NOMO-1 treated with dmso at 0.1 percent for 144 hours (cell line): ENCODE results near the gene SBF1.

ENCODE experiments used
- DNase-seq: peaks from one replicate; lab custom pipeline; 2025; ENCODE audit not compliant: unreplicated experiment; lab: John Stamatoyannopoulos, UW

Gene SBF1

DNA sequence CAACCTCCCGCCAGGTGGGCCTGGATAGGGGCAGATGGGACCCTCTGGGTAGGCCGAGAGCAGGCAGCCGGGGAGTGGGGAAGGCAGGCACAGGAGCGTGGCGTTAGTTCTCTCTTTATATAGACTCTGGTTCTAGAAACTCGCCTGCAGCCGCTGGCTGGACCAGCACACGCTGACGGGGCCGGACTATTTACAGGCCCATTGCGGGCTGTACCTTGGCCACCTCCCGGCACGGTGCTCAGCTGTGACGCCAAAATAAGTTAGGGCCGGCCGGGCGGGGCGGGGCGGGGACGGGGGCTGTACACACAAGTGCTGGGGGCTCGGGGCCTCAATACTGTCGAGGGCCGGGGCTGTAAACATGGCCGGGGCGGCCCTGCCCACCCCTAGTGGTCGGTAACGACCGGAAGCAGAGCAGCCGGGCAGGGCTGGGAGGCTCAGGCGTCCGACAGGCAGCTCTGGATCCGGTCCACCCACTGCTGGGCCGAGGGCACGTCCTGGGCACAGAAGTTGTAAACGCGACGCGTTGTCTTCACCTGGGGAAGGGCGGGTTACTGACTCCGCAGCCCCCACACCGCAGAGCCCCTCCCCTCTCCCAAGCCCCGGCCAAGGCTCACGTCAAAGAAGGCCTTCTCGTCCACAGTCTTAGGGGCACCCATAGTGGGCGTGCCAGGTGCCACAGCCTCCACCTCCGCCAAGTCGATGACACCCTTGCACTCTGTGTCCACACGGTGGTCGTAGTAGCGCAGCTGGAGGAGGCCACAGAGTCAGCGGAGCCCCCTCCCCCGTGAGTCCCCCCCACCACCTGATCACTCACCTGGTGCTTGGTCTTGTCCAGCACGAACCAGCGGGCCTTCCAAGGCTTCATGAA lies 27.9 kb downstream of the SBF1 start:
- DNase-seq = no peak

DNA sequence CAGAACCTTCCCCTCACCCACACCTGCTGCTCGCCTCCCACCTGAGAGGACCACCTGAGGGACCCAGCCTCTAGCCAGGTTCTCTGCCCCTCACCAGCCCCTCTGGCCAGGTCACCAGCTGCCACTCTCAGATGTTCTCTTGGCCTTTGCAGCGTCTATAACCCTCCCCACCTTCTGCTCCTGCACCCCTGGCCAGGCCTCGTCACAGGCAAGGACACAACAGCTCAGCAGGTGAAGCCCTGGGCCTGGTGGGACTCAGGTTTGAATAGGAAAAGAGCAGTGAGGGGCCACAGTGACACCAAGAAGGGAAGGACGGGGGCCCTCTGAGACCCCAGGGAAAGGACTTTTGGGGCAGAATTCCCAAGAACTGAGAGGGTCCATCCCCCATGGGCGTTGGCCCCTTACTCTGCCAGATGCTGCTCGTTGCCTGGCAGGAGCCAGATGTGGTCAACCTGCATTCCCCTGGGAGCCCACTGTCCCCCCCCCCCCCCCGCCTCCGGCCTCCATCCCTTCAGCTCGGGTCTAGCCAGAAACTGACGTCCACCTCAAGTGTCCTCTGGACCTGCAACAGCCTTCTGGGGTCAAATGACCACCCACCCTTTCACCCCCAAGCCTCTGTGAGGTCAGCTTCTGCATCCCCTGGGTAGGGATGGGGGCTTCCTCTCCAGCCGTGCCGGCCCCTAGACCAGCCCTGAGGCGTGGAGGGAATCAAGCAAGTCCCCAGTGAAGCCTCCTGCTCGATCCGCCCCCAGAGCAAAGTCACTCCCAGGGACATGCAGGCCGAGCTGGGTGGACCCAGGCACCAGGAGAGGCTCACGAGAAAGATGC lies 28.7 kb downstream of the SBF1 start:
- DNase-seq = no peak

DNA sequence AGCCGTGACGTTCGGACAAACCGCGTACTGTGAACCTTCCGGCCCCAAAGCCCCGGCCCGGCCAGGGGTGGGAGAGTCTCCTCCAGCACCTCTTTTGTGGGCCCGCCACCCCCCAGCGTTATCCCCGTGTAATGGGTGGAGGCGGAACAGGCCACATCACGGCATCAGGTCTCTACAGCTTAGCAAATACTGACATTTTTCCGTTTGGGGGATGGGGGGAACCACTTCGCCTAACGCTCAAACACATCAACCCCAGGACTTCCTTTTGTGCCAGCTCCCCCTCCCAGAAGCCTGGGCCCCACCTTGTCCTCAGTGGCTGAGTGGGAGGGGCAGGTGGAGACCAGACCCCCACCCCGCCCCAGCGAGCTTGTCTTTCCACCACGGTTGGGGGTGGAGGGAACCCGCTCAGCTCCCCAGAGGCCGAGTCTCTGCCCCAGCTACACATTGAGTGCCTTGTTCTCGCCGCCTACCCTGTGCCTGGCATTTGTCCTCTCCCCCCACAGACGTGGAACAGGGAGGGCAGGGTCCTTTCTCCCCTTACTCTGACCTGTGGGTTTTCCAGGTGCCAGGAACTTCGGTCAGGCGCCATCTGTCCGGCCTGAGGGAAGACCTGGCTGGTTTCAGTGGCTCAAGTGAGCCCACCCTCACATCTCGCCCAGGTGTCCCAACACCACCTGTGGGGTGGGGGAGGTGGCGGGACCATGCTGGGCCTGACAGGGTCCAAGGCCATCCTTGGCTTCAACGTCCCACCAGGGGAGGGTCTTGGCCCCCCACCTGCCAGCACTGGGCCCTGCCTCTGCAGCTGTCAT lies 29.6 kb downstream of the SBF1 start:
- no peak for DNase-seq

DNA sequence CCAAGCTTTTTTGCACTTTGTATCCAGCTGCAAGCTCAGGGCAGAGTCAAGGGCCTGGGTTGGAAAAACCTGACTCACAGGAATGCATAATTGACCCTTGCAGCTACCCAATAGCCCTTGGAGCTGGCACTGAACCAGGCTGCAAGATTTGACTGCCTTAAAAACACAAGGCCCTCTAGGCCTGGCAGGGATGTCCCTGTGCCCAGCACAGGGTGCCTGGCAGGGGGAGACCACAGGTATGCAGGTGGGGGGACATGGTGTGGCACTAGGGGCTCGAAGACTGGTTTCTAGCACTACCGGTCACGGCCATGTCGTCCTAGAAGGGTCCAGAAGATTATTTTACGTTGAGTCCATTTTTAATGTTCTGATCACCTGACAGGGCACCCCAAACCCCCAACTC lies 30.2 kb downstream of the SBF1 start:
- no peak for DNase-seq

DNA sequence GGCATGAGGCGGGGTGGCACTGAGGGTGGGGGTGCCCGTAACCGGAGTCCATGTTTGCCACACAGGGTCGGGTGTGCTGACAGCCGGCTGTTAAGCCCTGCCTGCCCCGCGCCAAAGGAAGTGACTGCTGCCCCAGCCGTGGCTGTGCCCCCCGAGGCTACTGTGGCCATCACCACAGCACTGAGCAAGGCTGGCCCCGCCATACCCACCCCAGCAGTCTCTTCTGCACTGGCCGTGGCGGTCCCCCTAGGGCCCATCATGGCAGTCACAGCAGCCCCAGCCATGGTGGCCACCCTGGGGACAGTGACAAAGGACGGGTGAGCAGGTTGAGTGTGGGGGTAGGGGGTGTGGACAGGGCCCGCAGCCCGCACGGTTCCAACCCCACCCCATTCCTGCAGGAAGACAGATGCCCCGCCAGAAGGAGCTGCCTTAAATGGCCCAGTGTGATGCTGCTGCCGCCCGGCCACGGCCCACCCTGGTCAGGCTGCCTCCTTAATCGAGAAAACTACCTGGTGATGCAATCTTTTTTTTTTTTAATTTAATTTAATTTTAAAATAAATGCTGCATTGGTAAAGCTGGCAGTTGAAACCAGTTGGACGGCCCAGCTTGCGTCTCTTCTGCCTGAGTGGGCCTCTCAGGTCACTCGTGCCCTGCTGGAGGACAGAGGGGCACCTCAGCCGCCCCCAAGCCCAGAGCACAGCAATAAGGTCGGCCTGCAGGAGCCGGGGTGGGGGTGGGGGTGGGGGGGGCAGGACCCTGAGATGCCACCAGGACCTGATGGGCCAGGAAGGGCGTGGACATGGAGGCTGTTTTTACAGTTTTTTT lies 30.8 kb downstream of the SBF1 start:
- DNase-seq = no peak

DNA sequence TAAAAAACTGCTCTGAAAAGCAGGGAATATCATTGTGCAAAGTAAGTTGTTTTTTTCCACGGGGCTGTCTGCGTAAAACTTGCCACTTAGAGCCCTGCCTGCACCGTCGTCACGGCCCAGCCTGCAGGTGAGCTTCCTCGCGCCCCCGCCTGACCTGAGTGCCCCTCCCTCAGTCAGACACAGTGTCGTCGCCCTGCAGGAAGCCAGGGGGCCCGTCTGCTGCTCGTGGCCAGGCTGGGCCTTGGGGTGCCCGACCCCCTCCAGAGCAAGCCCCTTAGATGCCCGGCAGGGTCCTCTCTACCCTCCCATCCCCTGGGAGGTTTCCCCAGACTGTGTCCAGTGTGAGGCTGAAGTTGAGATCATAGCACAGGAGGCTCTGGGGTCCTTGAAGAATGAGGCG lies 31.6 kb downstream of the SBF1 start:
- DNase-seq = no peak

DNA sequence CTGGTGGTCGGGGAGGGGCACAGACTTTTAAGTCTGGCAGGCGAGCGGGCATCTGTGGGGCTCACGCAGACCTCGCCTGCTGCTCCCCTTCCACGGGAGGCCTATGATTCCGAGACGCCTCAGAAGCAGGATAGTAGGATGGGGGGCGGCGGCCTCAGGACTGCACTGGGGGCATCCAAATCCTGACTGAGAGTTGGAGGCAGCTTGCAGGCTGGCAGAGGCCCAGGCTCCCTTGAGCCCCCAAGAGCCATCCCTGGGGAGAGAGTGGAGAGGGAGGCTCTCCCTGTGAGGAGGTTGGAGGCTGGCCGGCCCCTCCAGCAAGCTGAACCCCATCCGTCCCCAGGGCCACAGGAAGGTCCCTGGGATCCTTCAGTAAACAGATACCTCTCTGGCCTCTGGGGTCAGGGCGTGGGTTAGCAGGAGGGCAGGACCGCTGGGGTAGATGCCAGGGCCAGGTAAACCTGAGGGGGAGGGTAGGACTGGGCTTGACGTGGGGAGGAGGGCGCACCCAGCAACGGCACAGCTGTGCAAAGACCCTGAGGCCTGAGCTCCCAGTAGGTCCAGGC lies 33.3 kb downstream of the SBF1 start:
- DNase-seq = no peak

DNA sequence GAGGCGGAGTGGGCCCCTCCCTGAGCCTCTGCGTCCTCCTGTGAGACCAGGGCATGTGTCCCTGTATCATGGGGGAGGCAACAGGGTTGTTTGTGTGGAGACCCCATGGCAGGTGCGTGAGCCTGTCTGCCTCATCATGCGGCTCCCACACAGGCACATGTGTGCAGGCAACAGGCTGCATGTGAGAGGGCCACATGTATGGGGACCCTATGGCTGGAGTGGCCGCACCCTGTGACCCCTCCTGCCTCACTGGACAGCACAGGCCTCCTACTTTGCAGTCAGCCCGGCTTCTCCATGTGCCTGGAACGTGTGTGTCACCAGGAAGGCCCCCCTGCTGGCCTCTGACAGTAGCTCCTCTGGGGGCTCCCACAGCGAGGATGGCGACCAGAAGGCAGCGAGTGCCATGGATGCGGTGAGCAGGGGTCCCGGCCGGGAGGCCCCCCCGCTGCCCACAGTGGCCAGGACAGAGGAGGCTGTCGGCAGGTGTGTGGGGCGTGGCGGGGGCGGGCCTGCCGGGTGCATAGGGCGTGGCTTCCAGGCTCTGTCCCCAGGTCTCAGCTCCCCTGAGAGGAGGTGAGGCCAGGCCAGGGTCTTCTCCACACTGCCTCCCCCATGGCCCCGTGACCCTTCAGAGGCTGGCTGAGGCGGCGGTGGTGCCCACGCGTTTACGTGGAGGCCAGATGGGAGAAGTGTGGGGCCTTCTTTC lies 34.1 kb downstream of the SBF1 start:
- DNase-seq = no peak

DNA sequence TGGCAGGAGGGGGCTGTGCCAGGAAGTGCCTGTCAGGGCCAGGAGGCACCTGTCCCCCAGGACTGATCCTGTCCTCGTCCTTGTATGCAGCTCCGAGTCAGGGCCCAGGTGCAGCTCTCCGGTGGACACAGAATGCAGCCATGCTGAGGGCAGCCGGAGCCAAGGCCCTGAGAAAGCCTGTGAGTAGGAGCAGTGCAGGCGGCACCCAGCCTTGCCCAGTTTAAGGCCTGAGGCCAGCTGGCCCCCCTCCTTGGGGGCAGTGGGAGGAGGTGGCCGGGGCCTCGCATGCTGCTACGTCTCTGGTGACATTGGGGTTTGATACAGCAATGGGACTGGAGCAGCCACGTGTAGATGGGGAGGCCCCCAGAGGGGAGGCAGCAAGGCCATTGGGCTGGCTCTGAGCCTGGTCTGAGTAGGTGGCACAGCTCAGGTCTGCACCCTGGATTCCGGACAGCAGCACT lies 34.9 kb downstream of the SBF1 start:
- no peak for DNase-seq

DNA sequence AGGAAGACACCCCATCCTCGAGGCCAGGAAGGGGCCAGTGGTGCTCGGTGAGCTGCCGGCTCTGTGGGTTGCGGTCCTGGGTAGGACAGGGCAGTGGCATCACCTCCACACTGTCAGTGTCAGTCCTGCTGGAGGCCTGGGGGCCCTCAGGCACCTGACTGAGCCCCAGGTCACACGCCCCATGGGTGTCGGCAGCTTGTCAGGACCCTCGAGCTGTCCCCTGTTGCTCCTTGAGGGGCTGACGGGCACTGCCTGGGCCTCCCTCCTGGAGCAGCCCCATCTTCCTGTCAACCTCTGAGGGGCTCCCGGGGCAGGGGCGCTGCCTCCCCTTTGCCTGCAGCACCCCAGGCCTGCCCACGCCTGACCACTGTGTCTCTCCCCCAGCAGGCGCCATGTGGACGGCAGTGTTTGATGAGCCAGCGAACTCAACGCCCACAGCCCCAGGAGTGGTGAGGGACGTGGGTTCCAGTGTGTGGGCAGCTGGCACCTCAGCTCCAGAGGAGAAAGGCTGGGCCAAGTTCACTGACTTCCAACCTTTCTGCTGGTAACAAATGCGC lies 35.4 kb downstream of the SBF1 start:
- no peak for DNase-seq

DNA sequence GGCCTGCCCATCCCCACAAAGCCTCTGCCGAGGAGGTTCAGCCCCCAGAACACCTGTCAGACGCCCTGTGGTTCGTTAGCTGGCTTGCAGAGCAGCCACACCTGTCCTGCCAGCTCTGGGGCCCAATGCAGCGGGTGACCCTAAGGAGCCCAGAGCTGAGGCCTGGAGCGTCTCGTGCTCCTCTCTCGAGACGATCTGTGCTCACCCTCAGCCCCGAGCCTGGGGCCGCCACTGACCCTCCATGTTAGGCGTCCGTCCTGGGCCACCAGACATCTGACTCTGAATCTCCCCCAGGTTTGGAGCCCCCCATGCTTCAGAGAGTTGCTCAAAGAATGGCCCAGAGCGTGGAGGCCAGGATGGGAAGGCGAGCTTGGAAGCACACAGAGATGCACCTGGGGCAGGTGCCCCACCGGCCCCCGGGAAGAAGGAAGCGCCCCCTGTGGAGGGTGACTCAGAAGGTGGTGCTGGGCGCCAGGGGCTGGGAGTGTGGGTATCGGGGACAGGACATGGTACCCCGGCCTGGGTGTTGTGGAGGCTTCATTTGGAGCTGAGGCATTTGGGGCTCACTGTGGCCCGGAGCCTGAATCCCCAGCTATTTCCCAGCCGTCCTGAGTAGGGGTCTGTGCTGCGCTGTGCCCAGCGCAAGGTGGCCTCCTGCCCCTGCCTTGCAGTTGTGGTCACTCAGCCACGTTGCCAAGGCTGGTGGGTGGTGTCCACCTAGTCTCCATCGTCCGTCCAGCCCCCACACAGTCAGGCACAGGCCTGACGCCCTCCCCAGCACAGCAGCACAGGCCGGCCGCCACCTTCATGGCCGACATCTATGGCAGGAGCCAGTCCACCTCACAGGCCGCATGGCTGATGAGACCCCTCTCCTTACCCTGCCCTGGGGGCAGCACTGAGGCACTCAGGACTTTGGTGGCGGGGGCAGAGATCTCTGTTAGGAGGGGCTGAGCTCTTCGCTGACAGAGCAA lies 36.2 kb downstream of the SBF1 start:
- no peak for DNase-seq

DNA sequence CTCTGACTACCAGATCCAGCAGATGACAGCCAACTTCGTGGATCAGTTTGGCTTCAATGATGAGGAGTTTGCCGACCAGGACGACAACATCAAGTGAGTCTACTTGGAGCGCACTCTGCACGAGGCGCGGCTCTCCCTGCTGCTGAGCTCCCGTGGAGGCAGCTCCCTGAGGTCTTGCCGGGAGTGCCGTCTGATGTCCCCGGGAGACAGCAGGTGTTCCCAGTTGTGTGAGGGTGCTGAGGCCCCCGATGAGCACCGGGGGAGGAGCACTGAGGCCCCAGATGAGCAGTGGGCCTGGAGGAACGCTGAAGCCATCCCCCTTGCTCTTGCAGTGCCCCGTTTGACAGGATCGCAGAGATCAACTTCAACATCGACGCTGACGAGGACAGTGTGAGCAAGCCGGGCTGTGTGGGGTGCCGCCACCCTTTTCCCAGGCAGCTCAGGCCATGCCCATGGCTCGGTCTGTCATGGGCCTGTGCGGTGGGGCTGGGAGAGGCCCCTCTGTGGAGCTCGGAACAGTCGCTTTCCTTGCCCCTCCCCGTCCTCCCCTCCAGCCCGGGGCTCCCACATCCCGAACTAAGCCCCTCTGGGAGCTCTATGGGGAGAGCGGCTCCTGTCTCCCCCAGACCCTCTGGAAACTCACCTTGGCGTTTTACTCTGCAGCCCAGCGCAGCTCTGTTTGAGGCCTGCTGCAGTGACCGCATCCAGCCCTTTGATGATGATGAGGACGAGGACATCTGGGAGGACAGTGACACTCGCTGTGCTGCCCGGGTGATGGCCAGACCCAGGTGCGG lies 37.1 kb downstream of the SBF1 start:
- DNase-seq = no peak

DNA sequence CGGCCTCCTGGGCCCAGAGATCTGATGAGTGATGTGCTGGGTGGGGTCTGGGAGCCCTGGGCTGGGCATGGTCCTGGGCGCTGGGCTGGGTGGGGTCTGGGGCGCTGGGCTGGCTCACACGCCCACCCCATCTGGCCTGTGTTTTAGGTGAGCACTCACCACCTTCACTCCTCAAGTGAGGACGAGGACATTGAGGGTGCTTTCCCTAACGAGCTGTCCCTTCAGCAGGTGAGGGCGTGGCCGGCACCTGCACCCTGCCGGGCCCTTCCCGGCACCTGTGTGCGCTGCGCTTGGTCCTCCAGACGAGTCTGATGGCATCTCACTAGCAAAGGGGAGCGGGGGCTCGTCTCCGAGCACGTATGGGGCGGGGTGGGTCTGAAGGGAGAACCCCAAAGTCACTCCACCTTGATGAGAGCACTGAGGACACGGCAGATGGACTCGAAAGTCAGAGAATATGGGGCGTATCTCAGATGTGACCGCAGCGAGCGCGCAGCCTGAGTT lies 37.9 kb downstream of the SBF1 start:
- no peak for DNase-seq

DNA sequence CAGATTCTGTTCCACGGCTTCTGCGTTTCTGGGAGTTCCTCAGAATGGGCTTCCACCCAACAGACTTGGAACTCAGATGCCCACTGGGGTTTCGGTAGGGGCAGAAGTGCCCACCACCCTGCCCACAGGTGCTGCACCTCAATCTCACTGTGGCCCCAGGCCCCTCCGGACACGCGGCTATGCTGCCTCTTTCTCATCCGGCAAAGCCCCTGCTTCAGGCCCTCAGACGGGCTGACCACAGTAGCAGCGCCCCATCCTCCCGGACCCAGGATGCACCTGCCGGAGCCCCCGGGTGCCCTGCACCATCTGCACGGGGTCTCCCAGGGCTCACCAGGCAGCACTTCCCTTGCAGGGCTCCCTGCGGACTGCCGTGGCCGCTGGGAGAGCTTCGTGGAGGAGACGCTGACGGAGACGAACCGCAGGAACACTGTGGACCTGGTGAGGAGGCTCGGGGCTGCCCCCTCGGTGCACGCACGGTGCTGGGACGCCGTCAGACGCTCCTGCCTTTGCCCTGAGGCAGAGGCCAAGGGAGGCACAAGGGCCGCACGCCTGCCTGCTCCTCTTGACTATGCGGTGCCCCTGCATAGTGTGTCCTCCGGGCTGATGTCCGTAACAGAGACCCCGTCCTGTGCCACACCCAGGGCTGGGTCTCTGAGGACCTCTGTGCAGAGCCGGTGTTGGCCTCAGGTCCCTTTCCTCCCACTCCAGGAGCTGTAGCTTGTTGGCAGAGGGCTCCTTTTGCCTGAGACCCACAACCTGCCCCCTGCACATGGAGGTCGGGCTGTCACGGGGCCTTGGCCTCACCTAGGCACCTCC lies 38.6 kb downstream of the SBF1 start:
- DNase-seq = no peak

DNA sequence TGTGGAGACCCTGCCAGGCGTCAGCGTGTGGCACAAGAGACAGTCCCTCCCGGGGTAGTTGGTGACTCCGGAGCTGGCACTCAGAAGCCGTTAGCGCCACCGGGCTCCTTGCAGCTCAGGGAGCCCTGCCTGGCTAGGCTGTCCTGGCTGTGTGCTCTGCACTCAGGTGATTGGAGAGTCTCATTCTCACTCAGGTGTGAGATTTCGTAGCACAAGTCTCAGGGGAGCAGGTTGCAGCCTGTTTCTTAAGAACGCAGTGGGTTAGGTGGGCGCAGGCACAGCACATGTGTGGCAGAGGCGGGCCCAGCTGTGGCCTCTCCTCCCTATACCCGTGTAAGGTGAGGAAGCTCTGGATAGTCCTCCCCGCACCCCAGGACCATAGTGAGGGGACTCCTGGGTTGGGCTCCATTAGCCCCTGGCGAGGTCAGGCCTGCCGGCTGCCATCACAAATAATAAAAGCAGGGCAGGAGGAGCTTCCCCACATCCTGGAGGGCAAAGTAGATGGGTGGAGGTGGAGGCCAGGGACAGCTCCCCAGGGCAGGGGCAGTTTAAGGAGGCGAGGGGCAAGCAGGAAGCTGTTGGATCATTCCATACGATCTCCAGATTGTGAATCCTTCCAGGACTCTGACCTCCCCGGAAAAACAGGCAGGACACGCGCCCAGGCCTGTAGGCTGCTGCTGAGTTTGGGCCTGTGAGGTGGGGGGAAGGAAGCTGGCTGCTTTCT lies 39.4 kb downstream of the SBF1 start:
- DNase-seq = no peak

DNA sequence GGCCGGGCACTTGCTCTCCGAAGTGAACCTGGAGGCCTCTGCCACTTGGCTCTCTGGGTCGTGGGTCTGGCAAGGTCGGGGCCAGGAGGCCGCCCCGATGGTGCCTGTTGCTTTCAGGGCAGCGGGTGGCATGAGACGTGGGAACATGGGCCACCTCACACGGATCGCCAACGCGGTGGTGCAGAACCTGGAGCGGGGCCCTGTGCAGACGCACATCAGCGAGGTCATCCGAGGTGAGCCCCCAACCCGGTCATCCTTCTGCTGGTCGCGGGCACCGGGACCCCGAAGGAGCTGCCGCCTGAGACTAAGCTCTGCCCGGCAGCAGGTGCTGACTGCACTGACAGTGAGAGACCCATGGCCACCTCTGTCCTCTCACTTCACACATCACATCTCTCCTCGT lies 40.0 kb downstream of the SBF1 start:
- no peak for DNase-seq
